SJCRH30 (cell line): ENCODE data around the gene CELF2. TPM values are rescaled to one million over a fixed set of nuclear protein-coding genes. Genes with fewer than 3 reads are reported as not detected.

Source experiments
- DNase-seq, 2 experiments: peaks; one replicate each; pipeline ENCODE4 v3.0.0-alpha.2; 2015 to 2020
- H3K27ac ChIP-seq: fragments of 250-450 bp; sonication (Bioruptor Pico); 2 replicates; pipeline ENCODE4 v1.5.1; 2020; ENCODE audit warnings: mild to moderate bottlenecking, moderate library complexity
- H3K27me3 ChIP-seq: fragments of 250-450 bp; sonication (Bioruptor Pico); 2 replicates; pipeline ENCODE4 v1.5.1; 2020; ENCODE audit warnings: mild to moderate bottlenecking, moderate library complexity
- H3K36me3 ChIP-seq: fragments of 250-450 bp; sonication (Bioruptor Pico); 2 replicates; pipeline ENCODE4 v1.5.1; 2020; ENCODE audit warnings: mild to moderate bottlenecking, moderate library complexity
- H3K4me1 ChIP-seq: fragments of 250-450 bp; sonication (Bioruptor Pico); 2 replicates; pipeline ENCODE4 v1.5.1; 2020; ENCODE audit warnings: mild to moderate bottlenecking, moderate library complexity
- H3K4me3 ChIP-seq: fragments of 250-450 bp; sonication (Bioruptor Pico); 2 replicates; pipeline ENCODE4 v1.5.1; 2020; ENCODE audit warnings: mild to moderate bottlenecking, moderate library complexity
- H3K9me3 ChIP-seq: fragments of 250-450 bp; sonication (Bioruptor Pico); replicated peaks from 2 replicates; pipeline ENCODE4 v1.5.1; 2020; ENCODE audit warnings: mild to moderate bottlenecking, moderate library complexity
- total RNA-seq: library from RNA; depleted of rRNA; stranded (reverse); fragments of >200 nt; shearing (Covaris generic); gene quantifications from 2 replicates; pipeline ENCODE4 v1.2.3, GENCODE V29; 2014

Gene CELF2
- total RNA-seq, 1 experiment from 2014 or later: 65.2 TPM

- H3K27ac ChIP-seq: no peak overlapping the region
- H3K36me3 ChIP-seq: peaks cover 30% of the 10 kb centered on the region
- H3K4me1 ChIP-seq: no peaks in the 10 kb centered on the region
- no peaks in the 10 kb centered on the region for H3K27me3 ChIP-seq
- DNase-seq: no peak
- no peaks in the 10 kb centered on the region for H3K9me3 ChIP-seq
- H3K4me3 ChIP-seq: no peak overlapping the region
These were observed 235.8 kb downstream of the CELF2 start for GRCh38 chr10:11253385-11254002.

GRCh38 chr10:11255156-11255555 is 237.5 kb downstream of the CELF2 start:
- peaks cover 37% of the 10 kb centered on the region for H3K36me3 ChIP-seq
- no peak overlapping the region for H3K27ac ChIP-seq
- H3K4me3 ChIP-seq: no peak overlapping the region
- DNase-seq: no peak
- no peaks in the 10 kb centered on the region for H3K9me3 ChIP-seq
- H3K27me3 ChIP-seq: no peaks in the 10 kb centered on the region
- no peaks in the 10 kb centered on the region for H3K4me1 ChIP-seq

GRCh38 chr10:11255796-11256444 is 238.2 kb downstream of the CELF2 start:
- no peaks in the 10 kb centered on the region for H3K4me1 ChIP-seq
- H3K27me3 ChIP-seq: no peaks in the 10 kb centered on the region
- no peak overlapping the region for H3K27ac ChIP-seq
- no peak for DNase-seq
- H3K9me3 ChIP-seq: no peaks in the 10 kb centered on the region
- no peak overlapping the region for H3K4me3 ChIP-seq
- peaks cover 40% of the 10 kb centered on the region for H3K36me3 ChIP-seq

- no peak for DNase-seq
- no peaks in the 10 kb centered on the region for H3K9me3 ChIP-seq
- no peak overlapping the region for H3K27ac ChIP-seq
- H3K4me1 ChIP-seq: no peaks in the 10 kb centered on the region
- H3K36me3 ChIP-seq: peaks cover 44% of the 10 kb centered on the region
- H3K27me3 ChIP-seq: no peaks in the 10 kb centered on the region
- no peak overlapping the region for H3K4me3 ChIP-seq
These were observed 239.2 kb downstream of the CELF2 start for GRCh38 chr10:11256896-11257295.

GRCh38 chr10:11257440-11258090 is 239.9 kb downstream of the CELF2 start:
- no peak overlapping the region for H3K27ac ChIP-seq
- no peaks in the 10 kb centered on the region for H3K9me3 ChIP-seq
- DNase-seq: no peak
- peaks cover 47% of the 10 kb centered on the region for H3K36me3 ChIP-seq
- H3K4me3 ChIP-seq: no peak overlapping the region
- H3K27me3 ChIP-seq: no peaks in the 10 kb centered on the region
- H3K4me1 ChIP-seq: no peaks in the 10 kb centered on the region

GRCh38 chr10:11260170-11260569 is 242.5 kb downstream of the CELF2 start:
- DNase-seq: no peak
- Histone ChIP-seq H3K4me3 (no peak overlapping the region), H3K27ac (no peak overlapping the region), H3K27me3 (no peaks in the 10 kb centered on the region), H3K4me1 (no peaks in the 10 kb centered on the region), H3K9me3 (no peaks in the 10 kb centered on the region), H3K36me3 (peaks cover 51% of the 10 kb centered on the region)

GRCh38 chr10:11261143-11261542 is 243.5 kb downstream of the CELF2 start:
- no peaks in the 10 kb centered on the region for H3K9me3 ChIP-seq
- H3K27me3 ChIP-seq: no peaks in the 10 kb centered on the region
- peaks cover 52% of the 10 kb centered on the region for H3K36me3 ChIP-seq
- H3K4me3 ChIP-seq: no peak overlapping the region
- H3K27ac ChIP-seq: no peak overlapping the region
- DNase-seq: no peak
- H3K4me1 ChIP-seq: no peaks in the 10 kb centered on the region

GRCh38 chr10:11261687-11262493 is 244.2 kb downstream of the CELF2 start:
- no peak overlapping the region for H3K4me3 ChIP-seq
- DNase-seq: no peak
- peaks cover 52% of the 10 kb centered on the region for H3K36me3 ChIP-seq
- H3K27ac ChIP-seq: no peak overlapping the region
- H3K27me3 ChIP-seq: no peaks in the 10 kb centered on the region
- H3K4me1 ChIP-seq: no peaks in the 10 kb centered on the region
- H3K9me3 ChIP-seq: no peaks in the 10 kb centered on the region

- Histone ChIP-seq H3K27ac (no peak overlapping the region), H3K4me3 (no peak overlapping the region), H3K36me3 (peaks cover 49% of the 10 kb centered on the region), H3K9me3 (no peaks in the 10 kb centered on the region), H3K27me3 (no peaks in the 10 kb centered on the region), H3K4me1 (no peaks in the 10 kb centered on the region)
- DNase-seq: no peak
These were observed 245.0 kb downstream of the CELF2 start for GRCh38 chr10:11262494-11263345.

GRCh38 chr10:11263767-11264166 is 246.1 kb downstream of the CELF2 start:
- Histone ChIP-seq H3K4me3 (no peak overlapping the region), H3K9me3 (no peaks in the 10 kb centered on the region), H3K27ac (no peak overlapping the region), H3K36me3 (peaks cover 44% of the 10 kb centered on the region), H3K27me3 (no peaks in the 10 kb centered on the region), H3K4me1 (no peaks in the 10 kb centered on the region)
- no peak for DNase-seq

GRCh38 chr10:11264296-11265048 is 246.8 kb downstream of the CELF2 start:
- H3K9me3 ChIP-seq: no peaks in the 10 kb centered on the region
- no peaks in the 10 kb centered on the region for H3K27me3 ChIP-seq
- H3K4me1 ChIP-seq: no peaks in the 10 kb centered on the region
- H3K36me3 ChIP-seq: peaks cover 47% of the 10 kb centered on the region
- DNase-seq: no peak
- H3K27ac ChIP-seq: no peak overlapping the region
- no peak overlapping the region for H3K4me3 ChIP-seq

- H3K27ac ChIP-seq: no peak overlapping the region
- peaks cover 50% of the 10 kb centered on the region for H3K36me3 ChIP-seq
- no peaks in the 10 kb centered on the region for H3K4me1 ChIP-seq
- no peaks in the 10 kb centered on the region for H3K27me3 ChIP-seq
- no peaks in the 10 kb centered on the region for H3K9me3 ChIP-seq
- no peak for DNase-seq
- no peak overlapping the region for H3K4me3 ChIP-seq
These were observed 247.8 kb downstream of the CELF2 start for GRCh38 chr10:11265484-11265883.

- Histone ChIP-seq H3K4me1 (no peaks in the 10 kb centered on the region), H3K4me3 (no peak overlapping the region), H3K27ac (no peak overlapping the region), H3K27me3 (no peaks in the 10 kb centered on the region), H3K36me3 (peaks cover 57% of the 10 kb centered on the region), H3K9me3 (no peaks in the 10 kb centered on the region)
- DNase-seq: no peak
These were observed 248.8 kb downstream of the CELF2 start for GRCh38 chr10:11266426-11266825.
